Gastrocnemius medialis (tissue), 4 donors: ENCODE measurements around the gene COL9A3.

Experiments used
- POLR2A ChIP-seq, 2 donors: fragments of 450-650 bp; IDR thresholded peaks; one replicate each; pipeline ENCODE4 v1.6.1; 2017; ENCODE audit warnings: antibody characterized with exemption in 2 of 2, mild to moderate bottlenecking in 2 of 2, moderate library complexity in 2 of 2
- TF ChIP-seq, protein P1 (sequence below), 5 experiments: fragments of 450-650 bp in 3 of 5; fragments of 200-600 bp in 2 of 5; sonication (generic) in 2 of 5; IDR thresholded peaks in 4 of 5; conservative IDR thresholded peaks in 1 of 5; 1 replicate in 4 of 5; 2 replicates in 1 of 5; pipeline ENCODE4 v1.5.1; 2016 to 2019; ENCODE audit warnings: antibody characterized with exemption in 5 of 5, mild to moderate bottlenecking in 3 of 5, moderate library complexity in 3 of 5

DNA sequence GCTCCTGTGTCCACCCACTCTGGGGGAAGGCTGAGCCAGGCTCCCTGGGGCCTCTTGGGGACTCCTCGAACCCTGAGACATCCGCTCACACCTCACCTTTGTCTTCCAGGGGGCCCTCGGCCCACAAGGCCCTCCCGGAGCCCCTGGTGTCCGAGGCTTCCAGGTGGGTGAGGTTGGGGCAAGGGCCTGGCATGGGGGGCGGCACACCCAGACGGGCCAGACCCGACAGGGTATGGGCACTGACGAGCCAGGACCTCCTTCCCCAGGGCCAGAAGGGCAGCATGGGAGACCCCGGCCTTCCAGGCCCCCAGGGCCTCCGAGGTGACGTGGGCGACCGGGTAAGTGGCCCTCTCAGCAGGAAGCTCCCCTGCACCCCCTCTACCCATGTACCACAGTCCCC is 13.4 kb downstream of the COL9A3 start:
- TF ChIP-seq, protein P1, sequence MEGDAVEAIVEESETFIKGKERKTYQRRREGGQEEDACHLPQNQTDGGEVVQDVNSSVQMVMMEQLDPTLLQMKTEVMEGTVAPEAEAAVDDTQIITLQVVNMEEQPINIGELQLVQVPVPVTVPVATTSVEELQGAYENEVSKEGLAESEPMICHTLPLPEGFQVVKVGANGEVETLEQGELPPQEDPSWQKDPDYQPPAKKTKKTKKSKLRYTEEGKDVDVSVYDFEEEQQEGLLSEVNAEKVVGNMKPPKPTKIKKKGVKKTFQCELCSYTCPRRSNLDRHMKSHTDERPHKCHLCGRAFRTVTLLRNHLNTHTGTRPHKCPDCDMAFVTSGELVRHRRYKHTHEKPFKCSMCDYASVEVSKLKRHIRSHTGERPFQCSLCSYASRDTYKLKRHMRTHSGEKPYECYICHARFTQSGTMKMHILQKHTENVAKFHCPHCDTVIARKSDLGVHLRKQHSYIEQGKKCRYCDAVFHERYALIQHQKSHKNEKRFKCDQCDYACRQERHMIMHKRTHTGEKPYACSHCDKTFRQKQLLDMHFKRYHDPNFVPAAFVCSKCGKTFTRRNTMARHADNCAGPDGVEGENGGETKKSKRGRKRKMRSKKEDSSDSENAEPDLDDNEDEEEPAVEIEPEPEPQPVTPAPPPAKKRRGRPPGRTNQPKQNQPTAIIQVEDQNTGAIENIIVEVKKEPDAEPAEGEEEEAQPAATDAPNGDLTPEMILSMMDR (IDR thresholded peaks at IDR 0.05 in 4 of 5, conservative IDR thresholded peaks at IDR 0.05 in 1 of 5) = no peak
- TF ChIP-seq POLR2A (IDR thresholded peaks at IDR 0.05) = no peak
